Epithelial cell of esophagus (primary cell): ENCODE results near the gene DNAJA3.

Experiments used
- DNase-seq: peaks from one replicate; pipeline ENCODE4 v3.0.0; 2010; ENCODE audit warnings: low read depth
- H3K4me3 ChIP-seq: 2 replicates; pipeline ENCODE4 v1.5.1; 2011; ENCODE audit warnings: mild to moderate bottlenecking, low read length, control low read depth
- TF ChIP-seq, protein P1 (sequence below): IDR thresholded peaks from 2 replicates; pipeline ENCODE4 v1.5.1; 2011; ENCODE audit warnings: low read depth, mild to moderate bottlenecking, low read length, control low read depth, inconsistent platforms; ENCODE audit not compliant: insufficient read depth; ENCODE audit errors: missing control alignments

Gene DNAJA3

DNA sequence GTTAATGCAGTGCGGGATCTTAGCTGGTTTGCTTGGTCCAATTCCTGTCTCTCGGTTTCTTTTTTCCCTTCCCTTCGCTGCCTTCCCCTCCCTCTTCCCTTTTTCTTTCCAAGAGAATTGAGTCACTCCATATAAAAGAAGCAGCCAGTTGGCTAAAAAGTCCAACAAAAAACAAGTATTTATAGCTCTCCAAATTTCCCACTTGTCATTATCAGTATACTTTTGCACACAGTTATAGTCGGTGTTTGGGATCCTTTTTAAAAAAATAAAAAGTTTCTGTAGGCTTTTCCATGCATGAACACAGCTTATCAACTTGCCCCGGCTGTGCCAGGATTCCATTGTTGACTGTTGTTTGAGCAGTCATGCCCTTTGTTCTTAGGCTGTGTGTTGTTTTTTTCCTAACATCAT, 75.4 kb downstream of the DNAJA3 start:
- TF ChIP-seq, protein P1, sequence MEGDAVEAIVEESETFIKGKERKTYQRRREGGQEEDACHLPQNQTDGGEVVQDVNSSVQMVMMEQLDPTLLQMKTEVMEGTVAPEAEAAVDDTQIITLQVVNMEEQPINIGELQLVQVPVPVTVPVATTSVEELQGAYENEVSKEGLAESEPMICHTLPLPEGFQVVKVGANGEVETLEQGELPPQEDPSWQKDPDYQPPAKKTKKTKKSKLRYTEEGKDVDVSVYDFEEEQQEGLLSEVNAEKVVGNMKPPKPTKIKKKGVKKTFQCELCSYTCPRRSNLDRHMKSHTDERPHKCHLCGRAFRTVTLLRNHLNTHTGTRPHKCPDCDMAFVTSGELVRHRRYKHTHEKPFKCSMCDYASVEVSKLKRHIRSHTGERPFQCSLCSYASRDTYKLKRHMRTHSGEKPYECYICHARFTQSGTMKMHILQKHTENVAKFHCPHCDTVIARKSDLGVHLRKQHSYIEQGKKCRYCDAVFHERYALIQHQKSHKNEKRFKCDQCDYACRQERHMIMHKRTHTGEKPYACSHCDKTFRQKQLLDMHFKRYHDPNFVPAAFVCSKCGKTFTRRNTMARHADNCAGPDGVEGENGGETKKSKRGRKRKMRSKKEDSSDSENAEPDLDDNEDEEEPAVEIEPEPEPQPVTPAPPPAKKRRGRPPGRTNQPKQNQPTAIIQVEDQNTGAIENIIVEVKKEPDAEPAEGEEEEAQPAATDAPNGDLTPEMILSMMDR, result no peak
- no peak for DNase-seq
- no peak overlapping the region for H3K4me3 ChIP-seq

DNA sequence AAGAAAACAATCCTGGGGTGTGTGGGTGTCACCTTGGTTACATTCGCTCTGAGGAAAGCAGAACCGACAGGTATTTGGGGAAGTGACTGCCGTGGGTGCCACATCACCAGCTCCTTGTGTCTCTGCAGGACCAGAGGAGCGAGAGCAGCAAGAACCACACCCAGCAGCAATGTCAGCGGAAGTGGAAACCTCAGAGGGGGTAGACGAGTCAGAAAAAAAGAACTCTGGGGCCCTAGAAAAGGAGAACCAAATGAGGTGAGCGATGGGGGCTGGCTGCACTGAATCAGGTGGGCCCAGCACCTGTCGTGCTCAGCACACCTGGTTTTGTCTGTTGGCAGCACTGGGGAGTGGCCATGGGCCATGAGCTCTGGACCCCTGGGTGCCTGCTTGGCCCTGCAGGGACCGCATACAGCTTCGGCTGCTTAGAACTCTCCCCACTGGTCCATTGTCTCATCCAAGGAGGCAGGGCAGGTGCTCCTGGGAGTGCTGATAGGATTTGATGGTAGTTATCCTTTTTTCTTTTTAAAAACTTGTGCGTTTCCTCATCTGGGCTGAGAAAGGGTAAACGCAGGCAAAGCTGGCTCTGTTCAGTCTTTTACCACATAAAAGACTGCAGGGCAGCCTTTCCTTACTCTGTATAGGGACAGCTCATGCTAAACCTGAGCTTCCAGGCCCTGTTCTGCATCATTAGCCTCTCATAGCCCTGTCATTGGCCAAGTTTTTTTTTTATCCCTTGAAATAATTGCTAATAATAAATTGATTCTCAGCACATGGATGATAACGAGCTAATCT, 79.9 kb downstream of the DNAJA3 start:
- H3K4me3 ChIP-seq, result no peak overlapping the region
- TF ChIP-seq, protein P1, result no peak
- DNase-seq, result peak; percentile 57
